Stimulated activated CD4-positive, alpha-beta T cell treated with anti-CD3 and anti-CD28 coated beads, Interleukin-4, amount 100 ng/mL, for 24 hours (primary cell): ENCODE data around the gene CACNA1S.

Source experiments
- DNase-seq: peaks from one replicate; pipeline ENCODE4 v3.0.0-alpha.2; 2020

The CACNA1S gene

GRCh38 chr1:201112173-201112731, at the start of gene CACNA1S:
TSS of gene CACNA1S (minus strand) at chr1:201112426. CDS start at chr1:201112339, 87 bp downstream.
- DNase-seq: no peak

DNA sequence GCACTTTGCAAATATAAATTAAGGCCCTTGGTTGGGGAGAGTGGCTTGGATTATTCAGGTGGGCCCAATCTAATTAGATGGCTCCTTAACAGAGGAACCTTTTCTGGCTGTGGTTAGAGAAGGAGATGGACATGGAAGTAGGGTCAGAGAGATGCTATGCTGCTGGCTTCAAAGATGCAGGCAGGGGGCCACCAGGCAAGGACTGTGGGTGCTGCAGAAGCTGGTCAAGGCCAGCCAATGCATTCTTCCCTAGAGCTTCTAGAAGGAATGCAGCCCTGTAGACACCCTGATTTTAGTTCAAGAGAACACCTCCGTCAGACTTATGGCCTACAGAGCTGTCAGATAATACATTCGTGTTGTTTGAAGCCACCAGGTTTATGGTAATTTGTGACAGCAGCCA, 45.7 kb upstream of the CACNA1S start:
- DNase-seq: no peak

GRCh38 chr1:201156819-201157218, 44.6 kb upstream of the CACNA1S start:
- no peak for DNase-seq

DNA sequence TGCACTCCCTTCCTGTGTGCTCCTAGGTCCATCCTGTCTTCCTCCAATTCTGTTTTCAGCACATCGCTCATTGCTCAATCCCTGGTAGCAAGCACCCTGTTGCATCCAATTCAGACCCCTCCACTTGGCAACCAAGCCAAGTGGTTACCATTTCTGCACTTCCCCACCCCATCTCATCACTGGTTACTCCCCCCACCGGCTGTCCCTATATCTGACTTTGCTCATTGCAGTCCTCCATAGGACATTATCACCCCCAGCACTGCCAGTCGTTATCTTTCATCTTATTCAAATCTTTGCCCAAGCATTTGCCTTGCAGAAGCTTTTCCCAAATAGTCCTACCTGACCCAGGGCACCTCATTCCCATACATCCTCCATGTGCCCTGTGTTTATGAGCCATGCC, 44.1 kb upstream of the CACNA1S start:
- DNase-seq: no peak

- DNase-seq: no peak
Observed at GRCh38 chr1:201155354-201155753, 43.1 kb upstream of the CACNA1S start.

GRCh38 chr1:201154389-201155165, 42.4 kb upstream of the CACNA1S start, which contains the start of gene TMEM9:
TSS of gene TMEM9 (minus strand) at chr1:201154474. CDS start at chr1:201153923, 551 bp downstream.
- DNase-seq: peak; percentile 99

- DNase-seq: no peak
Observed at GRCh38 chr1:201153474-201154388, 41.5 kb upstream of the CACNA1S start.

DNA sequence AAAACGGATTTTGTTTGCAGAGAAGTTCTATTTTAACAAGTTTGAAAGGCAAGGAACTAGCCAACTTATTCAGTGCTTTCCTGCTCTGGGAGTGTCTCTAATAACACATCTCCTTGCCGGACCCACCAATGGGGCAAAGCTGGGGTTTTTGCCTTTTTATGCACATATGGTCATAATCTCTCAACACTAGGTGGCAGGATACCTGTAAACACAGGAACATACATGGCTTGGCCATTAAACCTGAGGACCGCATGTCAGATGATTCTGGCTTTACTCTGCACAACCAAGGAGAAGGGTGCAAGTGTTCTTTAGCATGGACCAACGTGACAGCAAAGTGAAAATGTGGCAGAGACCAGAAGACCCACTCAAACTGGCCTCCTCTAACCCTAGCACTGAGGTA, 37.2 kb upstream of the CACNA1S start:
- no peak for DNase-seq

- no peak for DNase-seq
Observed at GRCh38 chr1:201147396-201148015, 35.3 kb upstream of the CACNA1S start.

GRCh38 chr1:201146626-201147390, 34.6 kb upstream of the CACNA1S start:
- DNase-seq: no peak

- no peak for DNase-seq
Observed at GRCh38 chr1:201145816-201146215, 33.6 kb upstream of the CACNA1S start.

- DNase-seq: no peak
Observed at GRCh38 chr1:201145132-201145531, 32.9 kb upstream of the CACNA1S start.

DNA sequence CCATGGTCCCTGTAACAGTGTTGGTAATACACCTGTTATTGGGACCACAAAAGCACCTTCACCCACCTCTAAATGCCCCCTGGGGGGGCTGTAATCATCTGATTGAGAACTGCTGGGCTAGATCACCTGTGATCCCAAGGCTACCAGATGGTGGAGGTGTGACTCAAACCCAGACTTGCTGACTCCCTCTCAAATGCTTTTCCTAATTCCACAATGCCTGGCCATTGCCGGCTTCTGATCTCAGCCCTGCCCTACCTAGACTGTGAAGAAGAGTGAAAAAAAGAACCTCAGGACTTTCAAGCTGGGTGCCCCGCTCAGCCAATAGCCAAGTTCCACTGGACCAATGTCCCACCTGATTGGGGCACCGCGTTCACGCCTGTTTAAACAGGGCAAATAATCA, 32.5 kb upstream of the CACNA1S start:
- DNase-seq: no peak

DNA sequence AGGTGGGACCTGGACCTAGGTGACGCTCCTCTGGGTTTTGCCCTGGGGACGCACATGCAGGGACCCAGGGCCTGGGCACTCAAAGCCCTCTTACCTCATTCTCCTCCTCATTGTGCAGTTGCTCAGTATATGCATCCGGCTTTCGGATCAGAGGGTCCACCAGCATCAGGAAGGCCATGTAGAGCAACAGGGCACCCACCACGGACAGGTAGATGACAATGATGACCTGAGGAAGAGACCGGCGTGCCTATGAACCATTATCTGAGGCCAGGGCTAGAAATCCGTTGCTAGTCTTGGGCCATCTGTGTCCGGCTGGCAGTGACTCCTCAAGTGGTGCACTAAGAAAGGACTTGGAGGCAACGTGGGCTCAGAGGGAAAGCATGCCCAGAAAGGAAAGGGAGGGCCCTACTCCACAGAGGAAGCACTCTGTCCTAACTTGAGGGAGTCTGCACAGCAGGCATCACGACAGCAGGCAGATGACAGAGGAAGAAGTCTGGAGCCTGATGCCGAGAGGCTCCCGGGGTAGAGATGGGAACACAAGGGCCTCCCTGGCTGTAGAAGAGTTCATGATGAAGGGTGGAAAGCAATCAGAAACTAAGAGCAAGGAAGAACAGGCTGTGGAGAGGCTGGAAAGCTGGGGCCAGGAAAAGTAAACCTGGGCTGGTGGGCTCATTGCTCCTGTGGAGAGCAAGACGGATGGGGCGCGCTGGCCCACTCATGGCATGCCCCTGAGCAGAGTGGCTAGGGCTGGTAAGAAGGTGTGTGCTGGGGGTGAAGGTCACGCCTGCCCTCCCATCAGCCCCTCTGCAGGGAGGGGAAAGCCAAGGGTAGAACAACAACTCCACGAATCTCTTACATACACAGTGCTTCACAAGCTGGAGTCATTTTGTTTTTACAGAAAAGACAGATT, 31.8 kb upstream of the CACNA1S start:
- no peak for DNase-seq

GRCh38 chr1:201142849-201143725, 30.9 kb upstream of the CACNA1S start:
- DNase-seq: no peak

- DNase-seq: no peak
Observed at GRCh38 chr1:201142011-201142848, 30.0 kb upstream of the CACNA1S start.

DNA sequence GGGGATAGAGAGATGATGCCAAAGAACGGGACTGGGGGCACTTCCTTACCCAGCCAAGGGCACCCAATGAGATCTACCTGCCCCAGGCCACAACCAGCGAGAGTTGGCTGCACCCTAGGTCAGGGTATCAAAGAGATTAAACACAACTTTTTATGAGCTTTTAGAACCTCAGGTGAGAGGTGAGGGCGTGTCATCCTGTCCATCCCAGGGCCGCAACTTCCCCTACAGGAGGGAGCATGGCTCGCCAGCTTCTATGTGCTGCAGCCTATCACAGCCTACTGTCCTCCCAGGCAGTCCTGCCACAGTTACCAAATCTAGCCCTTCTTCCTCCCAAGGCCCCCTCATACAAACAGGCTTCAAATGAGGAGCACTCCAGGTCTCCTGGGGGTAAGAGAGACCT, 29.2 kb upstream of the CACNA1S start:
- DNase-seq: no peak

GRCh38 chr1:201140941-201141260, 28.7 kb upstream of the CACNA1S start:
- no peak for DNase-seq

- DNase-seq: no peak
Observed at GRCh38 chr1:201140235-201140940, 28.2 kb upstream of the CACNA1S start.
